Stimulated activated CD8-positive, alpha-beta memory T cell treated with anti-CD3 and anti-CD28 coated beads, Interleukin-2, amount 100 ng/mL, for 1 hour (primary cell): Measurements from ENCODE around the gene TTLL1.
"Not testable (repeated sequence)": the region's sequence is repeated elsewhere in the genome, so short reads cannot be mapped to it uniquely, and the experiment has no call there.

Experiments used
- DNase-seq, 2 donors: peaks; one replicate each; pipeline ENCODE4 v3.0.0-alpha.2; 2020; ENCODE audit warnings: low read depth in 2 of 2

Gene TTLL1

DNA sequence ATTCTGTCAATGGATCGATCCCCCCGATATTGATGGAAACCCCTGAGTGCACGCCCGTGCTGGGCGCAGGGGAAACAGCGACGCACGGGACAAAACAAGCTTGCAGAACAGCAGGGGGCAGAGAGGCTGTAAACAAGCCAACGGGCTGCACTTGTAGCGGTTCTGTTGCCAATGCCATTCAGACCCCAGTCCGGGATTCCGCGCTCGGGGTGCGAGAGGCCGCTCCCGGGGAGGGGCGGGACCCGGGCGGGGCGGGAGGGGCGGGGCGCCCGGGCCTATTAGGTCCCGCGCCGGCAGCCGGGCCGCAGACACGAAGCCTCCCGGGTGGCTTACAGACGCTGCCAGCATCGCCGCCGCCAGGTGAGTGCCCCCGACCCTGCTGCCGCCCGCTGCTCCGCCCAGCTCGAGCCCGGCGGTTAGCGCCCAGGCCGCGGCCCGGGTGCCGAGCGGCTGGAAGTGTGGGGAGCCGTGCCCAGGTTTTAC lies 21.3 kb upstream of the TTLL1 start, which contains the start of gene BIK:
BIK (plus strand) TSS at position 307 of the 483 bp plus-strand sequence. CDS start 13,273 bp downstream, outside the sequence.
- DNase-seq = peak in 1 of 2 donors; percentile 26

DNA sequence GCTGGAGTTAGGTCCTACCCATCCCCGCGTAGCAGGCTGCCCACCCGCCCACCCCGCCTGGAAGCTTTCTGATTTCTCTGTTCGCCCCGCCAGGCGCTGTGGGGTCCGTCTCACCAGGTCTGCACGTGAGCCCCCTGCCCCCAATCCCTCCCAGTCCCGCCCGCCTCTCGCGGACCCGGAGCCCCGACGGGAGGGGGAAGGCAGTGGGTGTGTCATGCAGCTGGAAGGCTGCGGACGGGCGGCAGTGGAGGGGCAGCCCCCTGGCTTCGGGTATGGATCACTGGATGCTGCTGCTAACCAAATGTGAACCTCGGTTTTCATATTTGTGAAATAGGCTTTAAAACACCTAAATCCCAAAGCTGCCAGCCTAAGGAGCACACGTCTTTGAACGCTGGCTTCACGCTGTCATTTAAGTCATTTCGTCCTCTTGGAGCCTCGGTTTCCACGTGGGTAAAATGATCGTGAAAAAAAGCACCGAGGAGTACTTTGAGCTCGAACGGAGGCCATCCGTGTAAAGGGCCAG lies 20.8 kb upstream of the TTLL1 start:
- no peak for DNase-seq

DNA sequence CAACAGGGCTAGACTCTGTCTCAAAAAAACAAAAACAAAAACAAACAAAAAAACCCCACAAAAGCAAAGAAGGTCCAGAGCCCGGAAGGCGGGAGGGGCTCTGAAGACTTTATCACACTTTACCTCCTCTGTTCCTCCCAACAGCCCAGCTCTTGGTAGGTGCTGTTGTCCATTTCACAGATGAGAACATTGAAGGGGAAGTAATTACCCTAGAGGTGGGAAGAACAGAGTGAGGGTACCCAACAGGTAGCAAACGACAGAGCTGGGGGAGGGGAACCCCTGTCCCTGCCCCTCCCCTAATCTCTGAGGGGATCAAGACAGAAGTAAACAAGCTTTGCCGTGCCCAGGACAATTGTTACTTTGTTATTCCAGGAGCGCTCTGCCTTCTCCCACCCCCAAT lies 20.3 kb upstream of the TTLL1 start:
- no peak for DNase-seq

DNA sequence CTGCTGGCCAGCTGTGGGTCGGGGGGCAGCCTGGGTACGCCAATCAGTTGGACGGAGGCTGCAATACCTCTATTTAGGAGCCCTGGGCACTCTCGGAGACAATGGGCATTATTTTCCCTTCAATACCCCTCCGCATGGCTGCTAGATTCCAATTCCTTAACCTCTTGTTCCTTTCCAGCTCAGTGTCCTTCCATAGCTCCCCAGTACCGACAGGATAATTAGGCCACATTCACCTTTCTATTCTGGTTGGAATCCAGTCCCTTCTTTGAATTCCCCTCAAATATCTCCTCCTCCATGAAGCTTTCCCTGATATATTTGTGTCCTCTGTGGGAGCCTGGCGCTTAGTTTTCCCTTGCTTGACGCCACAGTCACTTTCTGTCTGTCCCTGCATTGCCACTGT lies 17.1 kb upstream of the TTLL1 start:
- no peak for DNase-seq

DNA sequence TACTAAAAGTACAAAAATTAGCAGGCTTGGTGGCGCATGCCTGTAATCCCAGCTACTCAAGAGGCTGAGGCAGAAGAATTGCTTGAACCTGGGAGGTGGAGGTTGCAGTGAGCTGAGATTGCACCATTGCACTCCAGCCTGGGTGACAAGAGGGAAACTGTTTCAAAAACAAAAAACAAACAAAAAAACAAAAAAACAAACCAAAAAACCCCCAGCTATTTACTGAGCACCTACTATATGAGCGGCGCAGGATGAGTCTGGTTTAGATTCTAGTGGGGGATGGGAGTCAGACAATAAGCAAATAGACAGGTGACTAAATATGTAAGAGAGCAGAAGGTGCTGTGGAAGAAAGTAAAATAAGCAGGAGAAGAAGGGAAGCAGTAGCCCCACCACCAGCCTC lies 15.8 kb upstream of the TTLL1 start:
- DNase-seq = not testable (repeated sequence)

DNA sequence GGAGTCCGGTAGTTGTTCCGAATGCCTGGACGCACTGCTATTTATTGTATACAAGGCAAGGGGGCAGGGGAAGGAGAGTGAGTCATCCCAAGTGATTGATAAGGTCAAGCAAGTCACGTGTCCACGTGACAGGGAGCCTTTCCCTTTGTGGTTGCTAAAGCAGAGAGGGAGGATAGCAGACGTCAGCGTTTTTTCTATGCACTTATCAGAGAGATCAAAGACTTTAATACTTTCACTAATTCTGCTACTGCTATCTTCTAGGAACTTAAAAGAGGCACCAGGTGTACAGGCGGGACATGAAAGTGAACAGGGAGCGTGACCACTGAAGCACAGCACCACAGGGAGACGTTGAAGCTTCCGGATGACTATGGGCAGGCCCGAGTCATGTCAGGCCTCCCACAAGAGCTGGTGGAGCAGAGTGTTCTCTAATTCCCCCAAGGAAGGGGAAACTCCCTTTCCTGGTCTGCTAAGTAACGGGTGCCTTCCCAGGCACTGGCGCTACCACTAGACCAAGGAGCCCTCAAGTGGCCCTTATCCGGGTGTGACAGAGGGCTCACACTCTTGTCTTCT lies 14.9 kb upstream of the TTLL1 start:
- DNase-seq = not testable (repeated sequence)

DNA sequence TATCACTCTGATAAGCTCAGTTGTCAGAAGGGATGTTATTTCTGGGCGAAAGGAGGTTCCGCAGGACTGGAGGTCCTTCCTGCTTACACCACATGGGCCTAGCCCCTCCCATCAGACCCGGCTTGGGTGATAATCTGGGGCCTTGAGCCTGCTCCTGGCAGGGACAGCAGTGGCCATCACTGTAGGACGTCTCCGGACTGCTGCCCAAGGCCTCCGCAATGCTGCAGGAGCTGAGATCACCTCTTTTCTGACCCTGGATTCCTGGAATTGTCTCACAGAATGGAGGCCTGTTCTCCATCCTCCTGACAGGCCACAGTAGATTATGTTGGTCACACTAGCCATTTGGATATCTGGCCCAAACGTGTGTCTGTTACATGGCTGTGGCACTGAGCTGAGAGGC lies 12.1 kb upstream of the TTLL1 start:
- DNase-seq = no peak

DNA sequence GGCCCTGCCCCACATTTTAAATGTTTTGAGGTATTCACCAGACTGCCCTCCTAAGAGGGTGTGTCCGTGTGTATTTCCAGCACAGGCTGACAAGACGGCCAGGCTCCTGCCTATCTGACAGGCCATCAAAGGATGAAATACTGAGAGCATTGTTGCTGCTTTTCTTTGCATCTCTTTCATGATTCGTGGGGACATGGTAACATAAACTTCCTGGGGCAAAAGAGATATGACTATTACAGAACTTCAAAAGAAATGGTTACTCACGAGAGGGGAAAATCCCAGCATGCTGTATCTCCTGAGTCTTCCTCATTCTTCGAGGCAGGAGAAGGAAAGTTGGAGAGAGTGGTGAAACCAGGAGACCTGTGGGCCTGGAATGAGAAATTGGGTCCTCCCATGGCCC lies 11.0 kb upstream of the TTLL1 start:
- DNase-seq = no peak

DNA sequence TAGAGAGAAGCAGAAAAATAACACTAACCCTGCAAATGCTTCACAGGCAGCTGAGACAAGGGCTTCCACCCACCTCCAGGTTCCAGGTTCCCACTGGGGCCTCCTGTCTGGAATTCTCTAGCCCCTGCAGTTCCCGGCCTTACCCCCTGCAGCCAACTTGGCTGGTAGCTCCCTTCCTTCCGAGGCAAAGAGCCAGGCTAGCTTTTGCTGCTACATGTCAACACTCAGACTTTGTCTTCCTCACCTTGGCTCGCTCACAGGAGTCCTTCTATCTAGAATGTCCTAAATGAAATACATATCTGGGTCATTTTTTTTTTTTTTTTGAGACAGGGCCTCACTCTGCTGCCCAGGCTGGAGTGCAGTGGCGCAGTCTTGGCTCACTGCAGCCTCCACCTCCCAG lies 9.9 kb upstream of the TTLL1 start:
- no peak for DNase-seq

DNA sequence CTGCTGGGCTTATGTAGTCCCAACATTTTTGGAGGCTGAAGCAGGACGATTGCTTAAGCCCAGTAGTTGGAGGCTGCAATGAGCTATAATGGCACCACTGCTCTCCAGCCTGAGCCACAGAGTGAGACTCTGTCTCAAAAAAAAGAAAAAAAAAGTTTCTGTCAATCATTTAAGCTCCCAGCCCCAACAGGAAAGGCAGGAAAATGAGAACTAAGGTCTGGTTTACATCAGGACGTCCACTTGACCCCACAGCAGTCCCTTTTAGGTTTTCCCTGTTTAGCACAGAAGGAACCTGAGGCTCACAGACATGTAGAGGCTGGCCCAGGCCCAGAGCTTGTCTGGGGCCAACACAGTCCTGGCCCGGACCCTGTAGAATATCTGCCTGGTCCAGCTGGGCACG lies 9.2 kb upstream of the TTLL1 start:
- DNase-seq = no peak

DNA sequence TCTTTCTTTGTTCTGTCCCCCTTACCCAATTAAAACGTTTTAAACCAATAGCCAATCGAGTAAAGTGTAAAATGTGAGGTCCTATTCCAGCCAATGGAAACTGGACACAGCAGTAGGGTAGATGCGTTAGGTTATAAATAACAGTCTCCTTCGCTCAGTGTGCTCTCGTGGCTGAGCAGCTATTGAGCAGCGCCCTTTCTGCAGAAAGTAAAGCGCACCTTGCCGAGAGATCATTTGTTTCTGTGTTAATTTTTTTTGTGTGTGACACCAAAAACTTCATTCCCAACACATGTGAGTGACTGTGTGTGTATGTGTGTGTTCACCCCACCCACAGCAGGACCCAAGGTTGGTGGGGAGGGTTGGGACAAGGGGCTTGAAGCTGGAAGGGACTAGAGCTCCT lies 7.2 kb upstream of the TTLL1 start:
- DNase-seq = no peak

DNA sequence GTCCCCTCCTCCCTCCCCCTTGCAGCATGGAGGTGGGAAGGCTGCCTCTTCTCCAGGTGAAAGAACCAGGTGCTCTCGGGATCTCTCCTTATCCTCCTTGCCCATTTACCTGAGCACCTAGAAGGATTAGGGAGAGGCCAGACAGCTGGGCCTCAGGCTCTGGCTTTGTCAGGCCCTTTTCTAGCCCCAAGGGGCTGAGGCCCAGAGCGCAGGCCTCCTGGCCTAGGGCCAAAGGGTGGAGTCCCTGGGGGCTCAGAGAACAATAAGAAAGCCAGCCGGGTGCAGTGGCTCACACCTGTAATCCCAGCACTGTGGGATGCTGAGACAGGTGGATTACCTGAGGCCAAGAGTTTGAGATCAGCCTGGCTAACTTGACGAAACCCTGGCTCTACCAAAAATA lies 5.4 kb upstream of the TTLL1 start:
- no peak for DNase-seq

DNA sequence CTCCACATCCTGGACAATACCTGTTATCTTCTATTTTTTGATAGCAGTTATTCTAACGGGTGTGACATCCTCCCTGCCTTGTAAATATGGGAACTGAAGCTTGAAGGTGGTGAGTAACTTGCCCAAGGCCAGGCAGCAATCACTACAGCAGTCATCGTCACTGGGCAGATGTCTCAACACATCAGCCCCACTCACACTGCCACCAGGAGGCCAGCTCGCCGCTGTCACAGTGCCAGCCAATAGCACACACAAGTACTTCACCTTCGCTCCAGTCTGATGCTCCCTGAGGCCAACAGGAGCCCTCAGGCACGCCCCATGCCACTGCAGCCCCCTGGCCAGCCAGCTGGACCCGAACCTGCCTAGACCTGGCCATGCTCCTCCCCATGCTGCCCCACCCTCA lies 4.9 kb upstream of the TTLL1 start:
- no peak for DNase-seq

DNA sequence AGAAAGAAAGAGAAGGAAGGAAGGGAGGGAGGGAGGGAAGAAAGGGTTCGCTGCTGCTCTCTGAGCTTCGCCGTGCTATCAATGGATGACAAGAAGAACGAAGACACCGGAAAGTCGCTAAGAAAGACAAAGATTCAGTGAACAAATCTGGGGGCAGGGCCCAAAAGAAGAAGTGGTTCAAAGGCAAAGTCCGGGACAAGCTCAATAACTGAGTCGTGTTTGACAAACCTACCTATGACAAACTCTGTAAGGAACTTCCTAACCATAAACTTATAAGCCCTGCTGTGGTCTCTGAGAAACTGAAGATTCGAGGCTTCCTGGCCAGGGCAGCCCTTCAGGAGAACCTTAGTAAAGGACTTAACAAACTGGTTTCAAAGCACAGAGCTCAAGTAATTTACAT lies 2.9 kb upstream of the TTLL1 start:
- DNase-seq = no peak

DNA sequence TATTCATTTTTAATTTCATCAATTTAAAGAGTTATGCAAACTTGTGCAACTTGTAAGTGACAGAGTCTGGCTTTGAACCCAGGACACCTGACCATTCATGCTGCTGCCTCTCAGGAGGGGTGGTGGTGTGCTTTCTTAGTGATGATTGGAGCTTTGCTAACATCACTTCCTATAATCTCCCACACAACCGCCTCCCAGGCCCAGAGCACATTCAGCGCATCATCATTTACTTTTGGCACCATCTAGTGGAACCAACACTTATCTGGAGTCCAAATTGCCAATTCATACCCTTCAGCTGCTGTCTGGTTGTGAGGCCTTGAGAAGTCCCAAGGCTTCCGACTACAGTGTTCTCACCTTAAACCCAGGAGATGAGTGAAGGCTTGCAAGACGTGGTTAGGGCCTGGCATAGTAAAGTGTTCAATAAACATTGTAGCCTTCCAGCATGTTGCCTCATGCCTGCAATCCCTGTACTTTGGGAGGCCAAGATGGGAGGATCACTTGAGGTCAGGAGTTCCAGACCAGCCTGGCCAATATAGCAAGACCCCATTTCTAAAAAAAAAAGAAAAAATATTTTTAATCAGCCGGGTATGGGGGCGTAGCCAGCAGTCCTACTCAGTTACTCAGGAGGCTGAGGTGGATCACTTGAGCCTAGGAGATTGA lies 1.1 kb upstream of the TTLL1 start:
- DNase-seq = no peak

DNA sequence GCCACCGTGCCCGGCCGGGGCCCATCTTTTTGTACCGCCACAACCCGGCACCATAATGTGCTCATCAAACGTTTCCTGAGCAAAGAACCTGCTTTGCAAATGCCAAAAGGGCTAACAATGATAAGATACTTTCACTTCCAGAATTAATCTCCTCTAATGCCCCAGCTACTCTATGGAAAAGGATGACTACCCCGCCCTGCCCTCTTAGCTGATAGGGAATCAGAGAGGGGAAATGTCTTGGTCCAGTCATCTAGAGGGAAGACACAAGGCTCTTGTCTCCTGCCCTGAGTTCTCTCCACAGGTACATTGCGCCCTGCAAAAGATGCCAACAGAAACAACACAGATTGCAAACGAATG lies 586 bp downstream of the TTLL1 start:
- DNase-seq = no peak

DNA sequence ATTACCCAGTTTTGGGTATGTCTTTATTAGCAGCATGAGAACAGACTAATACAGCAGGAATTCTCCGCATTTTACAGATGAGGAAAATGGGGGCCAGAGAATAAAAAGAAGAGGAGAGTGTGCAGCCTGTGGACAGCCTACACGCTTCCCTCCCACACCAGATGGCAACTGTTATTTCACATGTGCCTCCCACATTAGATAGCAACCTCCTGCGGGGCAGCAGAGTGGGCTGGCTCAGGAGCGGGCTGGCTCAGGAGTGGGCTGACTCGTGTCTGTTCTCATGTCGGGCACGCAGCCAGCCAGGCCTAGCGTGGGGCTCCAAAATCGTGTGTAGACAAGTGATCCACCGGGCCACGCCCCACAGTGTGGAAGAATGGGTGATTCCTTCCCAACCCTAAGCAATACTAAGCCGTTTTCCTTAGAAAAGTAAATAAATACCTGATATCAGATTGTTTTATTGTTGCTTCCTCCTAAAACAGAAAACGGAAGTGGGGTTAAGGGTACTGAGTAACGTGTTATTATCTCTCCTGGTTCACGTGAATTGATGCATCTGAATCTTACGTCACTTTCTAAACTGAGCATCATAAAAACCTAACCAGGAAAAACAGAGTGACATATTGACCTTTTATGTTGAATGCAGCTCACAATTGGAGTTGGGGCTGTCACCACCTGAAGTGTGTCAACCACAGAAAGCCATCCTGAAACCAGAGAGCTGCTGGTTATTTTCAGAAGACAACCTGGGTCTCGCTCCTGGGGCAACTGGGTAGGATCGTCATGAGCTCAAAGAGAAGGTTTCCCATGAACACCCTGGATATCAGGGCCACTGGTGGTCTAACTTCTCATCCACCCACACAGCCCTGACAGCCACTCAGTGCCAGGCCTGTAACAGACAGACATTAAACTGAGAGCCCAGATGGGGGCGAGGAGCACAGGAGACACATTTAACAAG lies 3.3 kb downstream of the TTLL1 start:
- DNase-seq = no peak

DNA sequence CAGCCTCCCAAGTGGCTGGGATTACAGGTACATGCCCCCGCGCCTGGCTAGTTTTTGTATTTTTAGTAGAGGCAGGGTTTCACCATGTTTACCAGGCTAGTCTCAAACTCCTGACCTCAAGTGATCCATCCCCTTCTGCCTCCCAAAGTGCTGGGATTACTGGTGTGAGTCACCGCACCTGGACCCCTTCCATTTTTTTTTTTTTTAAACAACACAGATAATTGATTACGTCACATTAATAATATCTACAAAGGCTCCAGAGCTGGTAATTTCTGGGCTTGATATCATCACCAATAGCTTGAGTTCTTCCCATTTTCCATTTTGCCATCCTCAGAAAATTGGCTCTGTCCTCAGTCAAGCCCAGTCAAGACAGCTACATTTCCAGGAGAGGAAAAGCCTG lies 7.2 kb downstream of the TTLL1 start:
- DNase-seq = no peak

DNA sequence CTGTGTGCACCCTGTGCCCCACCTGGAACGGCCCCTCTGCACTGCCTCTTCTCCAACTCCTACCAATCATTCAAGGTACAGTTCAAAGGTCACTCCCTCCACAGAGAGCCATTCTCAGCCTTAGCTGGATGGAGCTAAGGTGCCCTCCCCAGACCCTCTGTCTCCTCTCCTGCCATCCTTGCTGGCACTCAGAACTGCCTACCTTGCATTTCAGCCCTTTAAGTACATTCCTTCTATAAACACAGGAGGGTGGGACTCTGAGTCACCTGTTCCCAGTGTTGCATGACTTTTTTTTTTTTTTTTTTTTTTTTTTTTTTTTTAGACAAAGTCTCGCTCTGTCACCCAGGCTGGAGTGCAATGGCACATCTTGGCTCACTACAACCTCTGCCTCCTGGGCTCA lies 8.6 kb downstream of the TTLL1 start:
- no peak for DNase-seq

DNA sequence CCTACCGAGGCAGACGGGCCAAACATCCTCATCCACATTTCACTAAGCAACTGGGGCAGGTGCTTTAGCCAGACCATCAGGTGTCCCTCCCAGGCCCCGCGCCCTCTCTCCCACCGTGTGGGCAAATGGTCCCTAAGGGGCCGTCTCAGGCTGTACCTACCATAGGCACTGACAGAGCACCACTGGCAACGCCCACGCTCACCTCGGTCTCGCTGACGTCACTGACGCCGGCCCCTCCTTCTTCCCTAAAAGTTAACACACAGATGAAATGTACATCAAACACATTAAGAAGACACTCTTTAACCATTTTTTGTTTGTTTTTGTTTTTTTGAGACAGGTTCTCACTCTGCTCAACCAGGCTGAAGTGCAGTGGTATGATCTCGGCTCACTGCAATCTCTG lies 9.4 kb downstream of the TTLL1 start:
- DNase-seq = no peak

DNA sequence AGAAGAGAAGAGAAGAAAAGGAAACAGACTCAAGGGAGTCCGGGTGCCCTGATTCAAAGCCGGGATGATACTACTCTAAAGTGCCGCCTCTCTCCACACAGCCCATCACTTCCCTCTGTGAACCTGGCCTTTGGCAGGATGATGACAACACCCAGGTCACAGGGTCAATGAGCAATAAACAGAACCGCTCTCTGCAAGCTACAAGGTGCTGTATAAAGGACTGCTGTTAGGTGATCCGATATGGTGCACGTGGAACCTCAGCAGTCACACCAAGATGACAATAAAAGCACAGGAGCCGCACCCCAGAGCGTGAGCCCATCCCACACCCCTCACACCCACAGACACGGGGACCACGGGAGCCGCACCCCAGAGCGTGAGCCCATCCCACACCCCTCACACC lies 10.7 kb downstream of the TTLL1 start:
- DNase-seq = no peak

DNA sequence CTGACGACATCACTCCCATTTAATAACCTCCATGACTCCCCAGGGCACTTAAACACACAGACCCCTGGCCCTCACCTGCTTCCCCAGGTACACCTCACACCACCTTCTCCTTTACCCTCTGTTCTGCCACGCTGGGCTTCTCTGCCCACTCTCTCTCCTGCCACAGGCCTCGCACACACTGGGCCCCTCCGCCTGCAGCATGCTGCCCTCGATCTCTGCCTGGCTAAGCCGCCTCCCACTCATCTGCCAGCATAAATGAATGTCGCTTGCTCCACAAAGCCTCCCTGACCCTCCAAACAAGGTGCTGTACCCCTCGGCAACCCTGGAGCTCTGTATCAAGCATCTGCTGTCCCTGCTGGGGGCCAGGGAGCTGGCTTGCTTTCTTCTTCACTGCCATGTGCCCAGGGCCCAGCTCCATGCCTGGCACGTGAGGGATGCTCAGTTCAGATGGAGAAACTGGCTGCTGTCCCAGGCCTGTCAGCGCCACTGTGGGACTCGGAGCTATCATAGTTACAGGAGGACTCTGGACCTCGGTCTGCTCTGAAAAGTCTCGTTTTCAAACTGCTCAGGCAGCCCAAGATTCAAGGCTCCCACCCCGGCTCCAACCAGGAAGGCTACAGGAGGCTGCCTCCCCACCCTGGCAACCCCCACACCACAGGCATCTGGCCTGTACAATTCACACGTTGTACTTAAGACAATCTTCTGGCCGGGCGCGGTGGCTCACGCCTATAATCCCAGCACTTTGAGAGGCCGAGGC lies 11.9 kb downstream of the TTLL1 start:
- DNase-seq = no peak
